SK-N-SH treated with all-trans-retinoic acid at 6 μM for 48 hours (cell line): ENCODE results near the gene RPP40.

Experiments
- ATAC-seq: fragments of 200-7000 bp; cut with Tn5 transposase; 3 replicates; pipeline ENCODE4 v1.9.1; 2020; ENCODE audit warnings: mild to moderate bottlenecking, moderate library complexity
- ARNTL ChIP-seq: fragments of 450-650 bp; formaldehyde crosslinking; IDR thresholded peaks from 2 replicates; pipeline ENCODE4 v1.5.0; 2020; ENCODE audit warnings: low read depth, mild to moderate bottlenecking, moderate library complexity, borderline replicate concordance
- BACH2 ChIP-seq: fragments of 250-450 bp; sonication (Bioruptor Pico); IDR thresholded peaks from 2 replicates; pipeline ENCODE4 v1.9.0; 2021; ENCODE audit warnings: mild to moderate bottlenecking, borderline replicate concordance
- CREB5 ChIP-seq: fragments of 250-450 bp; sonication (Bioruptor Pico); IDR thresholded peaks from 2 replicates; pipeline ENCODE4 v1.5.1; 2020; ENCODE audit warnings: low read depth, mild to moderate bottlenecking, moderate library complexity
- CSDC2 ChIP-seq: fragments of 250-450 bp; sonication (Bioruptor Pico); IDR thresholded peaks from 2 replicates; pipeline ENCODE4 v1.5.0; 2020; ENCODE audit warnings: mild to moderate bottlenecking, moderate library complexity
- CSRNP3 ChIP-seq: fragments of 250-450 bp; sonication (Bioruptor Pico); IDR thresholded peaks from 2 replicates; pipeline ENCODE4 v1.5.1; 2021; ENCODE audit warnings: mild to moderate bottlenecking, moderate library complexity
- GLIS3 ChIP-seq: fragments of 250-450 bp; sonication (Bioruptor Pico); IDR thresholded peaks from 2 replicates; pipeline ENCODE4 v1.5.0; 2020; ENCODE audit warnings: mild to moderate bottlenecking, moderate library complexity
- ISL1 ChIP-seq: fragments of 250-450 bp; sonication (Bioruptor Pico); IDR thresholded peaks from 2 replicates; pipeline ENCODE4 v2.1.2; 2022; ENCODE audit warnings: mild to moderate bottlenecking, moderate library complexity
- OSR1 ChIP-seq: fragments of 250-450 bp; sonication (Bioruptor Pico); IDR thresholded peaks from 2 replicates; pipeline ENCODE4 v1.8.0; 2022; ENCODE audit warnings: moderate library complexity, mild to moderate bottlenecking, inconsistent platforms
- PATZ1 ChIP-seq: fragments of 250-450 bp; sonication (Bioruptor Pico); IDR thresholded peaks from 2 replicates; pipeline ENCODE4 v1.8.0; 2020; ENCODE audit warnings: mild to moderate bottlenecking, moderate library complexity, borderline replicate concordance
- POU6F1 ChIP-seq: fragments of 250-450 bp; sonication (Bioruptor Pico); IDR thresholded peaks from 2 replicates; pipeline ENCODE4 v1.8.0; 2021; ENCODE audit warnings: low read depth, mild to moderate bottlenecking, moderate library complexity, borderline replicate concordance
- PPARA ChIP-seq: fragments of 250-450 bp; sonication (Bioruptor Pico); IDR thresholded peaks from 2 replicates; pipeline ENCODE4 v1.5.0; 2020; ENCODE audit warnings: mild to moderate bottlenecking, borderline replicate concordance
- RARB ChIP-seq: fragments of 250-450 bp; sonication (Bioruptor Pico); IDR thresholded peaks from 2 replicates; pipeline ENCODE4 v1.8.0; 2021; ENCODE audit warnings: mild to moderate bottlenecking, moderate library complexity
- TOX ChIP-seq: fragments of 250-450 bp; sonication (Bioruptor Pico); IDR thresholded peaks from 2 replicates; pipeline ENCODE4 v1.8.0; 2021; ENCODE audit warnings: mild to moderate bottlenecking, moderate library complexity, borderline replicate concordance
- TSHZ2 ChIP-seq: fragments of 250-450 bp; sonication (Bioruptor Pico); IDR thresholded peaks from 2 replicates; pipeline ENCODE4 v1.5.0; 2020; ENCODE audit warnings: mild to moderate bottlenecking, moderate library complexity
- ZC3H10 ChIP-seq: fragments of 250-450 bp; sonication (Bioruptor Pico); IDR thresholded peaks from 2 replicates; pipeline ENCODE4 v1.5.1; 2021; ENCODE audit warnings: mild to moderate bottlenecking, moderate library complexity
- ZFP3 ChIP-seq: fragments of 250-450 bp; sonication (Bioruptor Pico); IDR thresholded peaks from 2 replicates; pipeline ENCODE4 v1.5.0; 2020; ENCODE audit warnings: mild to moderate bottlenecking, moderate library complexity
- ZFP30 ChIP-seq: fragments of 450-650 bp; formaldehyde crosslinking; IDR thresholded peaks from 2 replicates; pipeline ENCODE4 v1.5.0; 2022; ENCODE audit warnings: mild to moderate bottlenecking, moderate library complexity
- ZNF565 ChIP-seq: fragments of 450-650 bp; formaldehyde crosslinking; conservative IDR thresholded peaks from 2 replicates; pipeline ENCODE4 v1.5.0; 2020; ENCODE audit warnings: low read depth, mild to moderate bottlenecking, moderate library complexity
- ZNF70 ChIP-seq: fragments of 450-650 bp; formaldehyde crosslinking; IDR thresholded peaks from 2 replicates; pipeline ENCODE4 v1.5.0; 2020; ENCODE audit warnings: mild to moderate bottlenecking, moderate library complexity
- ZNF8 ChIP-seq: fragments of 450-650 bp; formaldehyde crosslinking; IDR thresholded peaks from 2 replicates; pipeline ENCODE4 v1.5.0; 2020; ENCODE audit warnings: mild to moderate bottlenecking, moderate library complexity

The RPP40 gene

GRCh38 chr6:5041955-5042354 lies 38.1 kb upstream of the RPP40 start (continued):
- TF ChIP-seq TSHZ2 (CRISPR knock-in tag), result no peak
- TF ChIP-seq ZNF70 (CRISPR knock-in tag), result no peak
- TF ChIP-seq BACH2 (CRISPR knock-in tag), result no peak
- TF ChIP-seq, all 23 proteins: peak for 0

GRCh38 chr6:5036269-5036668 lies 32.4 kb upstream of the RPP40 start:
- no peak for TF ChIP-seq ISL1 (CRISPR knock-in tag)
- TF ChIP-seq PPARA (CRISPR knock-in tag), result no peak
- no peak for TF ChIP-seq ARNTL (CRISPR knock-in tag)
- TF ChIP-seq ZFP30 (CRISPR knock-in tag), result no peak
- TF ChIP-seq ZNF565, result no peak
- no peak for TF ChIP-seq CSDC2 (CRISPR knock-in tag)
- no peak for TF ChIP-seq CREB5 (CRISPR knock-in tag)
- no peak for TF ChIP-seq PATZ1 (CRISPR knock-in tag)
- no peak for TF ChIP-seq POU6F1 (CRISPR knock-in tag)
- no peak for TF ChIP-seq RARB (CRISPR knock-in tag)
- no peak for TF ChIP-seq OSR1
- TF ChIP-seq BACH2 (CRISPR knock-in tag), result no peak
- TF ChIP-seq CSRNP3 (CRISPR knock-in tag), result no peak
- TF ChIP-seq ZNF70 (CRISPR knock-in tag), result no peak
- no peak for TF ChIP-seq GLIS3 (CRISPR knock-in tag)
- TF ChIP-seq ZNF8 (CRISPR knock-in tag), result no peak
- no peak for TF ChIP-seq ZFP3 (CRISPR knock-in tag)
- no peak for TF ChIP-seq ZC3H10 (CRISPR knock-in tag)
- TF ChIP-seq TOX, result no peak
- no peak for TF ChIP-seq TSHZ2 (CRISPR knock-in tag)
- ATAC-seq, result no peak
